GM18858 (cell line): ENCODE data around the gene AQP12B.
"Not testable (repeated sequence)": the region's sequence is repeated elsewhere in the genome, so short reads cannot be mapped to it uniquely, and the experiment has no call there.

Experiments
- ATAC-seq: cut with Tn5 transposase; IDR thresholded peaks from one replicate; pipeline ENCODE4 v1.9.1; 2021; ENCODE audit not compliant: unreplicated experiment

Gene AQP12B, protein sequence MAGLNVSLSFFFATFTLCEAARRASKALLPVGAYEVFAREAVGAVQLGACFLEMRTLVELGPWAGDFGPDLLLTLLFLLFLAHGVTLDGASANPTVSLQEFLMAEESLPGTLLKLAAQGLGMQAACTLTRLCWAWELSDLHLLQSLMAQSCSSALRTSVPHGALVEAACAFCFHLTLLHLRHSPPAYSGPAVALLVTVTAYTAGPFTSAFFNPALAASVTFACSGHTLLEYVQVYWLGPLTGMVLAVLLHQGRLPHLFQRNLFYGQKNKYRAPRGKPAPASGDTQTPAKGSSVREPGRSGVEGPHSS

DNA sequence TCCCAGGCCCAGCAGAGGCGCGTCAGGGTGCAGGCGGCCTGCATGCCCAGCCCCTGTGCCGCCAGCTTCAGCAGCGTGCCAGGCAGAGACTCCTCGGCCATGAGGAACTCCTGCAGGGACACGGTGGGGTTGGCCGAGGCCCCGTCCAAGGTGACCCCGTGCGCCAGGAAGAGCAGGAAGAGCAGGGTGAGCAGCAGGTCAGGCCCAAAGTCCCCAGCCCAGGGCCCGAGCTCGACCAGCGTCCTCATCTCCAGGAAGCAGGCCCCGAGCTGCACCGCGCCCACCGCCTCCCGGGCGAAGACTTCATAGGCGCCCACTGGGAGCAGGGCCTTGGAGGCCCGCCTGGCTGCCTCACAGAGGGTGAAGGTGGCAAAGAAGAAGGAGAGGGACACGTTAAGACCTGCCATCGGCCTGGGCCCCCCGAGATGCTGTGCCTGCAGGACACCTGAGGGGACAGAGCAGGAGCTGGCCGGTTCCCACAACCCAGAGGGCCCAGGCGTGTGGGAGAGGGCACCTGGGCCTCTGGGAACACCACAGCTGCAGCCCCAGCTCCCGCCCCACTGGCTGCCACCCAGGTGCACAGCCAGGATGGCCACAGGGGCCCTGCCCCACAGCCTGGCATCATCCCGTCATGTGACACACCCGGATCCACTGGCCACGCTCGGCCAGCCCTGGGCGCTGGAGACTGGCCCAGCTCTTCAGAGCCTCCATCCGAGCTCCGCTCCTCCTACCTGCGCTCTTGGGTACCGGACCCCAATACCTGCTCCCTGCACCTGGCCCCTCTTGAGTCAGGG is at the start of gene AQP12B:
TSS of gene AQP12B (minus strand) at position 455 of the 794 bp plus-strand sequence. CDS start at position 407, 48 bp downstream.
- ATAC-seq, result not testable (repeated sequence)

DNA sequence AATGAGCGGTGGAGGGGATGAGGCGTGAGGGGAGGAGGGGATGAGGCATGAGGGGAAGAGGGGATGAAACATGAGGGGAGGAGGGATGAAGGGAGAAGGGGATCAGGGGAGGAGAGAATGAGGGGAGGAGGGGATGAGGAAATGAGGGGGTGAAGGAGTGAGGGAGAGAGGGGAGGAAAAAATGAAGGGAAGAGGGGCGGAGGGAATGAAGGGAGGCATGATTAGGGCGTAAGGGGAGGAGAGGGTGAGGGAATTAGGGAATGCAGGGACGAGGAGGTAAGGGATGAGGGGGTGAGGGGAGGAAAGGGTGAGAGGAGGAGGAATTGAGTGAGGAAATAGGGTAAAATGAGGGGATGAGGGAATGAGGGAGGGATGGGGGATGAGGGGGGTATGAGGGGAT is 49.5 kb upstream of the AQP12B start:
- no peak for ATAC-seq

DNA sequence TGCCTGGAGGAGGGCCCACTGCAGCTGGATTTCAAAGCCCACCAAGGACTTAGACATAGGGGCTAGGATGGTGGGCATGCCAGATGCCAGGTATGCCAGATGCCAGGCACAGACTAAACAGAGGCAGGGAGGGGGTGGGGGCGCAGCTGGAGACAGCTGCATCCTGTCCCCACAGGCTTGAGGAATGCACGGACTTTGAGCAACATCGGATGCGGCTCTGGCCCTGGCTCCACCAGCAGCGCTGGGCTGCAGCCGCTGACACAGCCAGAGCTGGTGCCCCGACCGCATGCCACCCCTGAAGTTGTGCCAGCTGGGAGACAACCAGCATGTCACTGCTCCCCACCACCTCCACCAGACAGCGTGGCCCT is 48.5 kb upstream of the AQP12B start:
- no peak for ATAC-seq

DNA sequence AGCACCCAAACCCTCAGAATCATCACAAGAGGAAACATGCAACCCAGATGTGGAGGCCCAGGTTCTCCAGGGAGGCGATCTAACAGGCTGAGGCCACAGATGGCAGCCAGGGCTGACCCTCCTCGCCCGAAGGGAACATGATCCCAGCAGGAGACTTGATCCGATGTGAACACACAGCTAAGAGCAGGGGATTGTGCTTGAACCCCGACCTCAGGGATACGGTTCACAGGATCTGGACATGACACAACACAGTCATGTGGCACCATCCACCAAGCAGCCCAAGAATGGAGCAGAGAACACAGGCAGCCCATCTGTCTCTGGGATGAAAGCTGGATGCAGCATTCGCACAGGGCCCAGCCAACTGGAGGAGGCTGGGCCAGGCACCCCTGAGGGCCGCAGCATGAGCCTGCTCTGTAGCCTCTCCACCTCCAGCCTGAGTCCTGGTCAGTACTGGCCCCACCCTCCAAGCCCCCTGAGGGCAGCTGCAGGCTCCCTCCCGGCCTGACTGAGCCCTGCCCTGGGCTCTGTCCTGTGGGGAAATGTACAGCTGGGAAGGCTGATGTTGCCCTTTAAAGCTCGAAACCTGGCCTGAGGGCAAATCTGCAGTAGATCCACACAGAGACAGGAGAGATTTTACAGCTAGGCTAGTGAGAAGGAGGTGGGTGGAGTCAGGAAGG is 48.0 kb upstream of the AQP12B start:
- ATAC-seq, result no peak

DNA sequence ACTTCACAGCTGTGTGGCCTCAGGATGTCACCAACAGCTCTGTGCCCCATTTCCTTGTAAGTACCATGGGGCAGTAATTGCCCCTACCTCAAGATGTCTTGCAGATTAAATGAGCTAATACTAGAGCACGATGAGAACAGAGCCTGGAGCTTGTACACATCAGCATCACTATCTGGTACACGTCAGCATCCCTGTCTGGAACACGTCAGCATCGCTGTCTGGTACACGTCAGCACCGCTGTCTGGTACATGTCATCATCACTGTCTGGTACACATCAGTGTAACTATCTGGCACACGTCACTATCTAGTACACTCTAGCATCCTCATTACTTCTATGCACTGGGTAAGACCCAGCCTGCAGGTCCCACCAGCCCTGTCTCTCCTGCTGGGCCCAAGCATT is 46.1 kb upstream of the AQP12B start:
- ATAC-seq, result no peak

DNA sequence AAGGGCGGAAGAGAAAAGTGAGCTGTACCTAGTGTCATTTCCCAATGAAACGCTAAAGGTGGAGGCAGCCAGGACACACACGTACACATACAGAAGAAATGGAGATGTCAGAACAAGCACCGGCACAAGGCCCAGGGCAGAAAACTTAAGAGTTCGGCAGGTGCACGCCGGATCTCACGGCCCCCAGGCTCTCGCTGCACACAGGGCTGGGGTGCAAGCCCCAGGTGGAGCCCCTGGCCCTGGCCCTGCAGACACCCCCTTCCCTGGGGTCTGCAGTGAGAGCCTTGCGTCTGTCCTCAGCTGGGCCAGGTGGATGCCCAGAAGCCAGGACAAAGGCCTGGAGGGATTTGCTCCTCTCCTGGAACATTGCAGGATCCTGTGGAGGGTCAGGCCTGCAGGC is 45.7 kb upstream of the AQP12B start:
- ATAC-seq, result no peak

DNA sequence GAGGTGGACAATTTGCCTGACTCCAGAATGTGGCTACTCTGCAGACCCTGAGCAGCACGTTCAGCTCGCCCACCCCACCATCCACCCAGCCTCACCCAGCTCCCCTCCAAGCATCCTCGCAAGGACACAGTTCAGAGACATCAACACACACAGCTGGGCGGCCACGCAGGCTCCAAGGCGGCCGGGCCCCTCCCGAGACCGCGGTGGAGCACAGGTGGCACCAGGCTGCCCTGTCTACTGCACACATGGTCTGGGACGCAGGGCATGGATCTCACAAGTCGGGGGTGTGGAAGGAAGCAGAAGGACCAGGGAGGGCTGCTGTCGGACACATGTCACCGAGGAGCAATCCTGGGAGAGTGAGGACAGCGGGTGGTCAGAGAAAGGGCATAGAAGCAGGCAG is 45.2 kb upstream of the AQP12B start:
- ATAC-seq, result no peak

DNA sequence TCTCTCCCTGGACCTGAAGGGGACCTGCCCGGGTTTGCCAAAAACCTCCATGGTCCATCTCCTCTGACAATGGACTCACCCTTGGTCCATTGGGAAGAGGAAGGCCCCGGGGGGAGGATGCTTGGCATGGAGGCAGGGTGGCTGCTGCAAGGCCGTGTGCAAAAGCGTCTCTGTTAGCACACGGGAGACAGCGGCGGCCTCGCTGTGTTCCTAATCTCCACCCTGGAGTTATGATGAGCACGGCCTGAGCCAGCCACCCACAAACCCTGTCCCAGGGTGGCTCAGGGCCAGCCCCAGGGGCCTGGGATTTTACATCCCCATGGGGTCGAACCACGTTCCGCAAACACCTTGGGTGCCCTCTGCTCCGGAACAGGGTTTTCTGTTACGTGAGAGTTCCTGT is 44.8 kb upstream of the AQP12B start:
- ATAC-seq, result no peak

DNA sequence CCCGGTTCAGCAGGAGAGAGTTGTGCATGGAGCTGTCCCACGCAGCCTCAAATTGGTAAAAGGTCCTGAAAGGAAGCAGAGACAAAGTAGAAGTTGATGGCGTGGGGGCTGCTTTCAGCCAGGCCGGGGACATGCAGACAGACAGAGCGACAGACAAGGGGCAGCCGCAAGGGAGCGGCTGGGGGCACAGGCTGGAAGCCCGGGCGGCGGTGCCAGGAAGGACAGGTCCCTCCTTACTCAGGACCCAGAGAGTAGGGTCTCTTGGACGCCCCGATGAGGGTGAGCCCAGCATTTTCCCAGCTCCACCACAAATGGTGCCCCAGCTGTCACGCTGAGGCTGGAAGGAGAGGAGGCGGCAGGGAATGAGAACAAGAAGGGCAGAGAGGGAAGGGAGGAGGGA is 44.2 kb upstream of the AQP12B start:
- ATAC-seq, result no peak

DNA sequence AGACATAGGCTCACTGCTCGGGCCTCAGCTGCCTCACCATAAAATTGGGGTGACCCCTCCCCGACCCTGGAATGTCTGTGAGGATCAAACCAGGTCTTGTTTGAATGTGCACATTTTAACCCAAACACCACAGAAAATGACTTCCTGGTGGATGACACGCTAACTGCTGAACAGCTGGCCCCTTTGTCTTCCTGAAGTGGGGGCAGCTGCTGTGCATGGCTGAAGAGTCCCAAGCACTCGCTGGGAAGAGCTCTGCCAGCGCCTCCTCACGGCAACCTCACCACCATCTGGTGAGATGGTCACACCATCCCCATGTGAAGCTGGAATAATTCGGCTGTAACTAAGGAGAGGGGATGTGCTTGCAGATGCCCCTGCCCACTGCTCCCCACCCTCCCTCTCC is 43.0 kb upstream of the AQP12B start:
- ATAC-seq, result no peak

DNA sequence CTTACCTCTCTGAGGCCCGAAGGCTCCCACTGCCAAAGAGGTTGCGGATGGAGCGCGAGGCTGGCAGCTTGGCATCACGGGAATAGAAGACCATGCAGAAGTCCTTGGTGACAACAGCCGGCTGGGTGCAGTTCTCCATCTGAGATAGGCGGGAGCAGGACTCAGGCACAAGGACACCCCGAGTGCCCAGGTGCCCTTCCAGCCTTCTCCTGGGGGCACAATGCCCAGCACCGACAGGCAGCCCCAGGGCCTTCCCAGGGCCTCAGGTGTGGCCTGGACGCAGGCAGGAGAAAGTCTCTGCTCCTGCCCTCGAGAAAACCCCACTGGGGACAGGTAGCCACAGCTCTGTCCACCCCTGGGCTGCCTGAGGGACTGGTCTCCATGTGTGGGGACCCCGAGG is 42.6 kb upstream of the AQP12B start:
- no peak for ATAC-seq

DNA sequence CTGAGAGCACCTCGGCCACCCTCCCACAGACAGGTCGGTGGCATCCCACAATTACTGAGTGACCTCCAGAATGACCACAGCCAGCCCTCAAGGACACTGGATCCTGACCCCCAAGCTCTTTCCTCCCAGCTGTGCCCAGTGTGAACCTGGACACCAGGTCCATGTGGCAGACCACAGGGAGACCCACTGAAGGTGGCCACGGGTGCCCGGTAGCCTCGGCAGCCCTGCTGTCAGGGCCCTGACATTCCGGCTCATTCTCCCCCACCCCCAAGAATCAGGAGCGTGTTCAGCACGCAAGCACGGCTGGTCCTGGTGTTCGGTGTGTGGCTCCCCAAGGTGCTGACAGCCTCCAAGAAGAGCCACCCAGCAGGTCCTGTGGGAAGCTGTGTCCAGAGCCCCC is 41.7 kb upstream of the AQP12B start:
- ATAC-seq, result no peak

DNA sequence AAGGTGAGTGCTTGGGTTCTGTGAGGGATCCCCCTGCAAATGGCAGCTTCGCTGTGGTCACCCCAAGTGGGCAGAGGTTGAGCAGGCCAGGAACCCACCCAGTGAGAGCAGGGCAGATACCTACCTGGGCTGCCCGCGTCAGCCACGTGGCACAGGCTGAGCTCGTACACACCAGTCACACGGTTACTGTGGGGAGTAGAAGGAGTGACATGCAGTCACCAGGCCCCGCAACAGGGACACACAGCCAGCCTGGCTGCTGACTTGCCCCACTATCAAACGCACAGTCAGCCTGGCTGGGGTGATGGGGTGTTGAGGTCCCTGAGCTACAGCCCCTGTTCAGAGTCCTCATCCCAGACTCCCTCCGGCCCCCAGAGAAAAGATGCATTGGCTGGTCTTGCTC is 41.2 kb upstream of the AQP12B start:
- ATAC-seq, result no peak

DNA sequence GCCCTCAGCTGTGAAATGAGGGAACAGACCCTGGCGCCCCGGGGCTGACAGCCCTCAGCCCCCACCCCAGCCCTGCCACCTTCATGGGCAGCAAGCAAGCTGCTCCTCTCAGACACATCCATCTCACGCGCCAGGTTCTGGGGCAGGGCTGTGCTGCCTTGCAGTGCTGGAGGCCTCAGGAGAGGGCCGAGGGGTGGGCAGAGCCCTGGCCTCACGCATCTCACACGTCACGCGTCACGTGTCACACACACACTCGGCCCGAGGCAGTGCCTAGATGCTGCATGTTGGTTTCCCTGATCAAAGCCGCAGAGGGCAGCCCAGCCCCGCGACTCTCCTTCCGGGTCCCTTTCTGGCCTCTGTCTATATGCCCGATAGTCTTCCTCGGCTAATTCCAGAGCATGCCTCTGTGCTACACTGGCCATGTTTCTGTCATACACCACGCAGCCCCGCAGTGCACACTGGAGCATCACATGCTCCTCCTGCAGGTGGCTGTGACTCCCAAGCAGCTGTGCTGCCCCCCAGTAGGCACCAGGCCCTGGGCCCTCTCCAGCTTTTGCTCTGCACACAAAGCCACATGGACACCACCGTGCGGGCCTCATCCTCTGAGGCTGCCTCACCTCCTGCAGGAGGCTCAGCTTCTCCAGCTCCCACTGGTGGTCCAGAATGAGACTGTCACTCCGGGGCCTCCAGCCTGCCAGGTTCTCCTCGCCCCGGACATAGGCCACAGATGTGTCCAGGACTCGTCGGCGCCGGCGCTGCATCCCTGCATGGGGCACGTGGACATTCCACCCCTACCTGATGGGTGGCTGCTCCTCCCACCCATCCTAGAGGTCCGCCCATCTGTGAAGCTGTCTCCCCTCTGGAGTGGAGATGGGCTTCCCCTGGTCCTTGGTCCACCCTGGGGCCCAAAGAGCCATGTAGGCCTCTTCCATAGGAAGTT is 40.4 kb upstream of the AQP12B start:
- ATAC-seq, result no peak

DNA sequence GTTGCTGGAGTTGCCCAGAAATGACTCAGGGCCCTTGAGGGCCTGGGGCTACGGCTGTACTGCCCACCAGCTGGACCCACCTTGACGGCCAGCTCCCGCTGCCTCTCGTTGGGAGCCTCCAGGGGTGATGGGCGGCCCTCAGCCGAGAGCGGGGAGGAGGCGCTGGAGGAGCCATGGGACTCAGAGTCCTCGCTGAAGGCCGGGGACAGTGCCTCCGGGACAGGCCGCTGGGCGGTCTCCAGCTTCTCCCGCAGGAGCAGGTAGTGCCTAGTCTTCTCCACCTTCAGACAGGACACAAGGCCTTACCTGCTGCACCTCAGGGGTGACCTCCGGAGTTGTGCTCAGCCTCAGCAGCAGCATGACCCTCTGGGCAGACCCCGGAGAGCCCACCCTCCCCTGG is 39.7 kb upstream of the AQP12B start:
- no peak for ATAC-seq

DNA sequence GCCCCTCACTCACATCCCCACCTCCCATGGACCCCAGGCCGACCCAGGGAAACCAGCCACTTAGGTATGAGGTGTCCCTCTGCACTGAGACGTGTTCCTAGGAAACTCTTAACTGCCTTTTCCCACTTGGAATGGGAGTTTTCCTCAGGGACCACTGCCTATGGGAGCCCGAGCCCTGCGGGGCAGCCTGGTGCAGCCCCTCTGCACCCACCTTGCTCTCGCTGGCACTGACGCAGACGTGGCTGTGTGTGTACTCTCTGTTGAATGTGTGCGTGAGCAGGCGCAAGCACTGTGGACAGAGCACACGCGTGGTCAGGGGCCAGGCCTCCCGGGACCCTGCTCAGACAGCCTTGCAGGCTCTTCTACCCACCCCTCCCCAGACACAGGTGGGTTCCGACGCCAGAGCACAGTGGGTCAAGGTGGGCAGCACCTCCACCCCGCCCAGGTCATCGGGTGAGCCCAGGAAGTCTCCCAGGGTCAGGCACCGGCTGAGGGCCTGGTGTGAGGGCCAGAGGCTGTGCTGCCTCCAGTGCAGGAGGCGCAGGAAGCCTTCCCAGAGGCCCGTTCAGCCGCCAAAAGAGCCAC is 39.0 kb upstream of the AQP12B start:
- no peak for ATAC-seq

DNA sequence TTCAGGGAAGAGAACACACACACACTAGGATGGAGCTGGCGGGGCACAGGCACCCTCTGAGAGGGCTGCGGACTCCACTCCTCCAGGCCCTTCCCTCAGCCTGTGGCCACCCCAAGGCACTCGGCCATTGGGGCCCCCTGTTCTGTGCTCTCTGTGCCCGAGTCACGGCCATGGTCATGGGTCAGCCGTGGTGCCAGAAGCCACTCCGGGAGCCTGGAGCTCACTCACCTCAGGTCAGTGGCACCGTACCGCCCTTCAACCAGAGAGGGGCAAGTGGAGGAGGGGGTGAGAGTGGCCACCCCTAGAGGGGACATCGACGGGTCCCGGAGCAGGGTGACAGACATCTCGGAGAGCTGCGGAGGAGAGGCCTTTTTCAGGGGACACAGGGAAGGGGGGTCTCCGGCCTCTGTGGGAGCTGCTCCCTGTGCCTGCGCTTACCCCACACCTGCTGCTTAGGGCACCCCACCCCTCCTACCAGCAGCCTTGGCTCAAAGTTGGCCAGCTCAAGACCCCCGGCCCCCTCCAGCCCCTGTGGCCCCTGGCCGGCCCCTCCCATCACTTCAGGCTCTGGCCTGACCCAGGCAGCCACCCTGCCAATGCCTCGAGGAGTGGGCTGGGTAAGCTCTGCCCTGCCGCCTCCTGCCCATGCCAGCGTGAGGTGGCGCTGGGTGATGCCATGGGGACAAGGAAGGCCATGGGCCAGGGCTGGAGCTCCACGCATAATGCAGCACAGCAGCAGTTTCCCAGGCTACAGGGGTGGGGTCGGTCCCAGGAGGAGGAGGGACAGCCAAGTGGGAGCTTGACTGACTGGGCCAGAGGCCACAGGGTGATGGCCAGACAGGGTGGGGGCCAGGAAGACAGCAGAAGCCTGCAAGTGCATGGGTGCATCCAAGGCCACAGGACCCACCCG is 38.3 kb upstream of the AQP12B start:
- ATAC-seq, result no peak

DNA sequence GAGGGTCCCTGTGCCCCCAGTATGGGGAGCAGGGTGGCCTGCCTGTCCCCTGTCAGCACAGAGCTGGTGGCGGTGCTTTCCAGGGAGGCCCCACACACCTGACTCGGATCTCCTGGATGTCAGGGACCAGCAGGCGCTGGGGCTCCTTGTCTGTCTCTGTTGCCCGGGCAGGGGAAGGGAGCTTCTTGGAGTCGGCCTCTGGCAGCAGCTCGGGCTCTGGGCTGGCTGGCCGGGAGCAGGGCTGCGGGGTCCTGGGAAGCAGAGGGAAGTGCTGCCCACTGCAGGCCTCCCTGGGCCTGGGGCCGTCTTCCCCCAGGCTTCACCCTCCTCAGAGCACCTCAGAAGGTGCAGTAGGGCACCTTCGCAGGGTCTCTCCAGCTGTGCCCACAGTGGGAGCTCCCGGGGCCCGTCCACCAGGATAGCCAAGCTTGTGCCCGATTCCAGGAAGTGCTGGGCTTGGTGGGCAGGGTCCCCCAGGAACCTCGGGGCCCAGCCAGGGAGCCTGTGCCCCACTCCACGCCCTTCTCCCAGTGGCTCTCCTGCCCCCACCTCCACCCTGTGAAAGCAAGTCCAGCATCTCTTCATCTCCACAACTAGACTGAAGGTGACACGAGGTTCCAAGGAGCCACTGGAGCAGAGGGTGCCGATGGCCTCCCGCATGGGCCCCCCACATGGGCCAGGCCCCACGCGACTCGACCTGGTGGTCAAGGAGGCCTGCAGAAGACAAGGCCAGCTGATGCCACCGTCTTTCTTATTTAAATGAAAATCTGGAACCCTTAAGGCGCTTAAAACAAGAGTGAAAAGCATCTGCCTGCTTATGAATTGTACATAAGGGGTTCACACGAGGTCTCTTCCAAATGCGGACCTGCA is 37.2 kb upstream of the AQP12B start:
- no peak for ATAC-seq
